ENCODE data around the gene CSRNP3.

CSRNP3 gene

GRCh38 chr2:165472922-165473321 lies 3.4 kb downstream of the CSRNP3 start:
- no peak for DNase-seq

- no peak for DNase-seq
These were observed 5.2 kb downstream of the CSRNP3 start for GRCh38 chr2:165474619-165475276.

GRCh38 chr2:165475277-165476004 lies 5.9 kb downstream of the CSRNP3 start:
- no peak for DNase-seq

GRCh38 chr2:165479856-165480255 lies 10.4 kb downstream of the CSRNP3 start:
- DNase-seq: no peak

- DNase-seq: no peak
These were observed 25.1 kb downstream of the CSRNP3 start for GRCh38 chr2:165494573-165494972.

GRCh38 chr2:165497659-165498317 lies 28.3 kb downstream of the CSRNP3 start:
- DNase-seq: no peak

- DNase-seq: no peak
These were observed 29.6 kb downstream of the CSRNP3 start for GRCh38 chr2:165499131-165499530.

- no peak for DNase-seq
These were observed 30.5 kb downstream of the CSRNP3 start for GRCh38 chr2:165500001-165500400.

GRCh38 chr2:165500816-165501215 lies 31.3 kb downstream of the CSRNP3 start:
- DNase-seq: no peak

- no peak for DNase-seq
These were observed 36.0 kb downstream of the CSRNP3 start for GRCh38 chr2:165505514-165505913.

- no peak for DNase-seq
These were observed 39.4 kb downstream of the CSRNP3 start for GRCh38 chr2:165508927-165509326.

- DNase-seq: no peak
These were observed 44.0 kb downstream of the CSRNP3 start for GRCh38 chr2:165513479-165513878.

- no peak for DNase-seq
These were observed 49.1 kb downstream of the CSRNP3 start for GRCh38 chr2:165518611-165519010.

GRCh38 chr2:165522719-165523118 lies 53.2 kb downstream of the CSRNP3 start:
- DNase-seq: no peak

GRCh38 chr2:165524720-165525119 lies 55.2 kb downstream of the CSRNP3 start:
- no peak for DNase-seq

- no peak for DNase-seq
These were observed 59.2 kb downstream of the CSRNP3 start for GRCh38 chr2:165528691-165529090.

- no peak for DNase-seq
These were observed 59.6 kb downstream of the CSRNP3 start for GRCh38 chr2:165529130-165529529.

- DNase-seq: no peak
These were observed 63.8 kb downstream of the CSRNP3 start for GRCh38 chr2:165533331-165533730.

GRCh38 chr2:165535471-165535870 lies 66.0 kb downstream of the CSRNP3 start:
- DNase-seq: no peak

- no peak for DNase-seq
These were observed 67.5 kb downstream of the CSRNP3 start for GRCh38 chr2:165536851-165537499.

- DNase-seq: no peak
These were observed 70.5 kb downstream of the CSRNP3 start for GRCh38 chr2:165539985-165540384.

GRCh38 chr2:165544897-165545296 lies 75.4 kb downstream of the CSRNP3 start:
- DNase-seq: no peak

- no peak for DNase-seq
These were observed 78.4 kb downstream of the CSRNP3 start for GRCh38 chr2:165547900-165548299.

- DNase-seq: no peak
These were observed 80.1 kb downstream of the CSRNP3 start for GRCh38 chr2:165549619-165550018.

Data from activated CD8-positive, alpha-beta memory T cell treated with anti-CD3 and anti-CD28 coated beads, Interleukin-2, amount 50 U/mL, for 4 hours (primary cell).